Lower leg skin (tissue), 3 donors: ENCODE results near the gene TCERG1L.
"Not testable (repeated sequence)": the region's sequence is repeated elsewhere in the genome, so short reads cannot be mapped to it uniquely, and the experiment has no call there.

Experiments used
- POLR2A ChIP-seq, 2 donors: fragments of 450-650 bp; IDR thresholded peaks; one replicate each; pipeline ENCODE4 v1.6.1; 2016 to 2017; ENCODE audit warnings: antibody characterized with exemption in 2 of 2, mild to moderate bottlenecking in 1 of 2, moderate library complexity in 1 of 2
- TF ChIP-seq, protein P1 (sequence below), 3 donors: fragments of 450-650 bp; IDR thresholded peaks; one replicate each; pipeline ENCODE4 v1.5.1; 2016; ENCODE audit warnings: antibody characterized with exemption in 3 of 3, mild to moderate bottlenecking in 3 of 3, moderate library complexity in 2 of 3

DNA sequence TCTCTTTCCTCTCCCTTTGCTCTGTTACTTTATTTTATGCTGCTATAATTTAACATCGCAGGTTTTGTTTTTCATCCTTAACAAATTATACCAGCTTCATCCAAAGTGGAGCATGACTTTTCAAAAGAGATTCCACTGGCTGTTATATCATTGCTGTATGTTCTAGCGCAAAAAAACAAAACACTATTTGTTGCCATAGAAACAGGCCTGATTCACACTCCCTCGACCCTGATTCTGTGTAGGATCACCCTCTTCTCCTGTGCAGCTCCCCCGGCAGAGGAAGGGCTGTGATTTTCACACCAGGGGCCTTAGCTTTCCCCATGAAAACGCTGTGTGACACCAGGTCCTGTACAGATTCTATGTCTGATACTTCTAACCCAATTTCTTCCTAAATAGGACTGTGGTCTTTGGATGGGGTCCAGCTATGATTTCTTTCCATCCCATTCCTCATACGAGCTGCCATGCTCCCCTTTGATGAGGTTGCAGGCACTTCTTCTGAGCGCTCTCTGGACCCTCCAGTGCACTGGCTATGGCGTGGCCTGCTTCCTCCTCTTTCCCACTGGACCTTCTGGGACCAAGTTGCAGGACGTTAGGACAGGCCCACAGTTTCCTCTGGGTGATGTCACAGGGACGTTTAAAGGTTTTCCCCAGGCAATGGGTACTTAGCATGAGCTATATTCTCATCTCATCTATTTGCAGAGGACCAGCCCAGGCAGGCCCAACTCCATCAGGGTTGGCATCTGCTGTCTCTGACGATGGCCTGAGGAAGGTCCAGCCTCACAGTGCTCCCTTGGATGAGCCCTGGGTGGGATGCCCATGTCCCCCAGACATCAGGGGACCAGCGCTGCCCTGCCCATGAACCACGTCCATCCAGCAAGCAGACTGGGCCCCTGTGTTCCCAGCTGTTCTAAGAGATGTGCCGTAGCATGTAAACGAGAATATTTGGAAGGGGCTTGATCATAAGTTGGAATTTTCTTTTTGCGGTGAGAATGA, 210.8 kb downstream of the TCERG1L start:
- TF ChIP-seq, protein P1, sequence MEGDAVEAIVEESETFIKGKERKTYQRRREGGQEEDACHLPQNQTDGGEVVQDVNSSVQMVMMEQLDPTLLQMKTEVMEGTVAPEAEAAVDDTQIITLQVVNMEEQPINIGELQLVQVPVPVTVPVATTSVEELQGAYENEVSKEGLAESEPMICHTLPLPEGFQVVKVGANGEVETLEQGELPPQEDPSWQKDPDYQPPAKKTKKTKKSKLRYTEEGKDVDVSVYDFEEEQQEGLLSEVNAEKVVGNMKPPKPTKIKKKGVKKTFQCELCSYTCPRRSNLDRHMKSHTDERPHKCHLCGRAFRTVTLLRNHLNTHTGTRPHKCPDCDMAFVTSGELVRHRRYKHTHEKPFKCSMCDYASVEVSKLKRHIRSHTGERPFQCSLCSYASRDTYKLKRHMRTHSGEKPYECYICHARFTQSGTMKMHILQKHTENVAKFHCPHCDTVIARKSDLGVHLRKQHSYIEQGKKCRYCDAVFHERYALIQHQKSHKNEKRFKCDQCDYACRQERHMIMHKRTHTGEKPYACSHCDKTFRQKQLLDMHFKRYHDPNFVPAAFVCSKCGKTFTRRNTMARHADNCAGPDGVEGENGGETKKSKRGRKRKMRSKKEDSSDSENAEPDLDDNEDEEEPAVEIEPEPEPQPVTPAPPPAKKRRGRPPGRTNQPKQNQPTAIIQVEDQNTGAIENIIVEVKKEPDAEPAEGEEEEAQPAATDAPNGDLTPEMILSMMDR (IDR thresholded peaks at IDR 0.05), result not testable (repeated sequence)
- not testable (repeated sequence) for TF ChIP-seq POLR2A (IDR thresholded peaks at IDR 0.05)
